HepG2 (cell line): ENCODE measurements around the gene FAF1. TPM values are rescaled to one million over a fixed set of nuclear protein-coding genes. Genes with fewer than 3 reads are reported as not detected.

Experiments used
- ARNT2 ChIP-seq: sonication (generic); formaldehyde crosslinking; IDR thresholded peaks from 2 replicates; pipeline ENCODE4 v1.8.0; 2022; ENCODE audit warnings: mild to moderate bottlenecking, low read depth, missing genetic modification reagents, moderate library complexity
- DPF2 ChIP-seq: sonication (generic); formaldehyde crosslinking; IDR thresholded peaks from 2 replicates; pipeline ENCODE4 v1.4.0; 2020; ENCODE audit warnings: mild to moderate bottlenecking, low read depth, missing genetic modification reagents, borderline replicate concordance
- ELF4 ChIP-seq: sonication (generic); formaldehyde crosslinking; IDR thresholded peaks from 2 replicates; pipeline ENCODE4 v1.5.0; 2020; ENCODE audit warnings: missing genetic modification reagents, mild to moderate bottlenecking, moderate library complexity, borderline replicate concordance
- GABPB1 ChIP-seq: IDR thresholded peaks from 2 replicates; pipeline ENCODE4 v1.6.1; 2016; ENCODE audit warnings: mild to moderate bottlenecking, missing genetic modification reagents, moderate library complexity, missing compliant biosample characterization
- GTF3A ChIP-seq: sonication (generic); formaldehyde crosslinking; conservative IDR thresholded peaks from 2 replicates; pipeline ENCODE4 v1.4.0; 2020; ENCODE audit warnings: mild to moderate bottlenecking, missing genetic modification reagents
- KLF13 ChIP-seq: sonication (generic); formaldehyde crosslinking; IDR thresholded peaks from 2 replicates; pipeline ENCODE4 v1.4.0; 2020; ENCODE audit warnings: mild to moderate bottlenecking, missing genetic modification reagents
- MAF1 ChIP-seq: sonication (generic); formaldehyde crosslinking; IDR thresholded peaks from 2 replicates; pipeline ENCODE4 v1.5.0; 2020; ENCODE audit warnings: missing genetic modification reagents, borderline replicate concordance
- MXD4 ChIP-seq: IDR thresholded peaks from 2 replicates; pipeline ENCODE4 v1.6.1; 2016; ENCODE audit warnings: mild to moderate bottlenecking, missing biosample characterization, missing genetic modification reagents
- NFKB2 ChIP-seq: sonication (generic); formaldehyde crosslinking; IDR thresholded peaks from 2 replicates; pipeline ENCODE4 v1.4.0; 2020; ENCODE audit warnings: missing genetic modification reagents, borderline replicate concordance
- NR0B2 ChIP-seq: sonication (generic); formaldehyde crosslinking; IDR thresholded peaks from 2 replicates; pipeline ENCODE4 v1.4.0; 2020; ENCODE audit warnings: mild to moderate bottlenecking, missing genetic modification reagents
- RBM22 ChIP-seq: fragments of 200-400 bp; formaldehyde crosslinking; optimal IDR thresholded peaks from 2 replicates; pipeline ENCODE3; 2017; ENCODE audit warnings: mild to moderate bottlenecking, low read length, moderate library complexity
- TGIF2 ChIP-seq: IDR thresholded peaks from 2 replicates; pipeline ENCODE4 v1.6.1; 2016; ENCODE audit warnings: control low read depth, missing compliant biosample characterization
- USF2 ChIP-seq, 2 experiments: sonication (generic) in 1 of 2; formaldehyde crosslinking in 1 of 2; IDR thresholded peaks; 2 replicates each; pipeline versions ENCODE4 v1.5.1 to v1.6.1; 2011 to 2020; ENCODE audit warnings: borderline replicate concordance in 1 of 2, low read depth in 1 of 2, low read length in 1 of 2, mild to moderate bottlenecking in 1 of 2, missing genetic modification reagents in 1 of 2, moderate library complexity in 1 of 2
- YEATS4 ChIP-seq: sonication (generic); formaldehyde crosslinking; IDR thresholded peaks from 2 replicates; pipeline ENCODE4 v1.4.0; 2020; ENCODE audit warnings: missing genetic modification reagents, borderline replicate concordance
- ZBTB42 ChIP-seq: sonication (generic); formaldehyde crosslinking; IDR thresholded peaks from 2 replicates; pipeline ENCODE4 v1.5.0; 2020; ENCODE audit warnings: mild to moderate bottlenecking, missing genetic modification reagents
- ZFP90 ChIP-seq: sonication (generic); formaldehyde crosslinking; IDR thresholded peaks from 2 replicates; pipeline ENCODE4 v1.8.0; 2022; ENCODE audit warnings: missing genetic modification reagents, mild to moderate bottlenecking, inconsistent platforms, borderline replicate concordance
- ZNF367 ChIP-seq: sonication (generic); formaldehyde crosslinking; IDR thresholded peaks from 2 replicates; pipeline ENCODE4 v1.4.0; 2020; ENCODE audit warnings: missing genetic modification reagents, borderline replicate concordance
- ZNF572 ChIP-seq: sonication (generic); formaldehyde crosslinking; IDR thresholded peaks from 2 replicates; pipeline ENCODE4 v1.5.1; 2020; ENCODE audit warnings: mild to moderate bottlenecking, missing genetic modification reagents
- ZNF747 ChIP-seq: sonication (generic); formaldehyde crosslinking; IDR thresholded peaks from 2 replicates; pipeline ENCODE4 v1.8.1; 2023; ENCODE audit warnings: missing genetic modification reagents, mild to moderate bottlenecking, borderline replicate concordance
- ZNF790 ChIP-seq: sonication (generic); formaldehyde crosslinking; IDR thresholded peaks from 2 replicates; pipeline ENCODE4 v1.8.0; 2022; ENCODE audit warnings: missing genetic modification reagents, mild to moderate bottlenecking, borderline replicate concordance
- polyA plus RNA-seq, 8 experiments: library from polyadenylated mRNA; depleted of rRNA in 3 of 8; stranded (reverse) in 7 of 8; unstranded in 1 of 8; fragments of >200 nt; fragmentation: Illumina TruSeq in 4 of 8; extraction: Trizol in 4 of 8; gene quantifications; 2 replicates each; pipeline versions ENCODE4 v1.2.1 to v1.2.3, GENCODE V29; 2011 to 2016; ENCODE audit warnings: low read depth in 4 of 8, missing spikeins in 1 of 8, mixed read lengths in 1 of 8; ENCODE audit not compliant: insufficient read depth in 1 of 8
- total RNA-seq, 5 experiments: library from RNA; depleted of rRNA; stranded (reverse); fragments of >200 nt; fragmentation: Illumina TruSeq; extraction: Trizol; gene quantifications; 2 replicates each; pipeline ENCODE4 v1.2.3, GENCODE V29; 2016; ENCODE audit warnings: low read depth in 1 of 5
- TF ChIP-seq, protein P1 (sequence below): sonication (generic); formaldehyde crosslinking; IDR thresholded peaks from 2 replicates; pipeline ENCODE4 v1.5.0; 2020; ENCODE audit warnings: mild to moderate bottlenecking, missing genetic modification reagents, moderate library complexity
- TF ChIP-seq, protein P2 (sequence below): sonication (generic); formaldehyde crosslinking; conservative IDR thresholded peaks from 2 replicates; pipeline ENCODE4 v1.4.0; 2020; ENCODE audit warnings: missing genetic modification reagents

Gene FAF1
- total and polyA plus RNA-seq, 2 of the 13 experiments (the other 11 are each of a cell fraction or from before 2014, with no cell fraction given), result 19.4 to 63.3 TPM

DNA sequence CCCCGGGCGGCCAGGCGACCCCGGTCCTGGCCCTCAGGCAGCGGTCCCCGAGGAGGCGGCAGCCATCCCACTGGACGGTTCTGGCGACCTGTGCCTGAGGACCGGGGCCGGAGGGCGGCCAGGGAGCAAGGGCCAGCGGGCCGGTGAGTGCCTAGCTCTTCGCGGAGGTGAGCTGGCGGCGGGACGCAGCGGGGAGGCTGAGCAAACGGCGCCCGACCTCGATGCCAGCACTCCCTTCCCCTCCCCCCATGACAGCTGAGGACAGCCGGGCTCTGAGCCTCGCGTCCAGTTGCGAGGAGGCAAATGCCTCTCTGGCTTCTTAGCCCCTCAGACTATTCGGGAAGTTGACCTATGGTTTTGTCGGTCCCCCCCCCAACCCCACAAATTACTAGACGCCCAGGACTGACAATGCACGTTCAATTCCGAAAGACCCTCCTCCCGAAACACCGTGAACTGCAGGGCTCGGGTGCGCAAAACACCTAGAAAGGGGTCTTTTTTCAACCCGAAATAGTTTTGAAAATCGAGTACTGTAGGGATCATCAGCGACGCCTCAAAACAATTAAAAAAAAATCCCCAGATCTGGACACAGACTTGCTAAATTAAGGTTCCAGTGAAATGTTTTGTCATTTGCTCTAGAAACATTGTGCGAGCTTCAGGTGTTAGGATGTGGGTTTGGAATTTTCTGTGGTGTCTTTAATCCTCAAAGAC lies 18.2 kb upstream of the FAF1 start (continued):
- no peak for TF ChIP-seq ELF4
- TF ChIP-seq MAF1 (CRISPR knock-in tag), result no peak
- TF ChIP-seq ARNT2 (CRISPR knock-in tag), result no peak
- TF ChIP-seq, protein P1, sequence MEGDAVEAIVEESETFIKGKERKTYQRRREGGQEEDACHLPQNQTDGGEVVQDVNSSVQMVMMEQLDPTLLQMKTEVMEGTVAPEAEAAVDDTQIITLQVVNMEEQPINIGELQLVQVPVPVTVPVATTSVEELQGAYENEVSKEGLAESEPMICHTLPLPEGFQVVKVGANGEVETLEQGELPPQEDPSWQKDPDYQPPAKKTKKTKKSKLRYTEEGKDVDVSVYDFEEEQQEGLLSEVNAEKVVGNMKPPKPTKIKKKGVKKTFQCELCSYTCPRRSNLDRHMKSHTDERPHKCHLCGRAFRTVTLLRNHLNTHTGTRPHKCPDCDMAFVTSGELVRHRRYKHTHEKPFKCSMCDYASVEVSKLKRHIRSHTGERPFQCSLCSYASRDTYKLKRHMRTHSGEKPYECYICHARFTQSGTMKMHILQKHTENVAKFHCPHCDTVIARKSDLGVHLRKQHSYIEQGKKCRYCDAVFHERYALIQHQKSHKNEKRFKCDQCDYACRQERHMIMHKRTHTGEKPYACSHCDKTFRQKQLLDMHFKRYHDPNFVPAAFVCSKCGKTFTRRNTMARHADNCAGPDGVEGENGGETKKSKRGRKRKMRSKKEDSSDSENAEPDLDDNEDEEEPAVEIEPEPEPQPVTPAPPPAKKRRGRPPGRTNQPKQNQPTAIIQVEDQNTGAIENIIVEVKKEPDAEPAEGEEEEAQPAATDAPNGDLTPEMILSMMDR (CRISPR knock-in tag), result no peak
- TF ChIP-seq GABPB1 (CRISPR knock-in tag), result peak; percentile 60; the same call in 1 of the 2 replicates
- no peak for TF ChIP-seq RBM22
- TF ChIP-seq NR0B2 (CRISPR knock-in tag), result no peak
- peak; percentile 19; the same call in 1 of the 2 replicates for TF ChIP-seq MXD4 (CRISPR knock-in tag)
- TF ChIP-seq ZNF367 (CRISPR knock-in tag), result no peak
- TF ChIP-seq TGIF2, result no peak
- no peak for TF ChIP-seq ZBTB42 (CRISPR knock-in tag)
- TF ChIP-seq, protein P2, sequence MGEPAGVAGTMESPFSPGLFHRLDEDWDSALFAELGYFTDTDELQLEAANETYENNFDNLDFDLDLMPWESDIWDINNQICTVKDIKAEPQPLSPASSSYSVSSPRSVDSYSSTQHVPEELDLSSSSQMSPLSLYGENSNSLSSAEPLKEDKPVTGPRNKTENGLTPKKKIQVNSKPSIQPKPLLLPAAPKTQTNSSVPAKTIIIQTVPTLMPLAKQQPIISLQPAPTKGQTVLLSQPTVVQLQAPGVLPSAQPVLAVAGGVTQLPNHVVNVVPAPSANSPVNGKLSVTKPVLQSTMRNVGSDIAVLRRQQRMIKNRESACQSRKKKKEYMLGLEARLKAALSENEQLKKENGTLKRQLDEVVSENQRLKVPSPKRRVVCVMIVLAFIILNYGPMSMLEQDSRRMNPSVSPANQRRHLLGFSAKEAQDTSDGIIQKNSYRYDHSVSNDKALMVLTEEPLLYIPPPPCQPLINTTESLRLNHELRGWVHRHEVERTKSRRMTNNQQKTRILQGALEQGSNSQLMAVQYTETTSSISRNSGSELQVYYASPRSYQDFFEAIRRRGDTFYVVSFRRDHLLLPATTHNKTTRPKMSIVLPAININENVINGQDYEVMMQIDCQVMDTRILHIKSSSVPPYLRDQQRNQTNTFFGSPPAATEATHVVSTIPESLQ, result no peak
- no peak for TF ChIP-seq ZNF747
- no peak; the same call in 1 of the 2 replicates for TF ChIP-seq KLF13
- no peak for TF ChIP-seq USF2 (IDR thresholded peaks at IDR 0.05; ENCODE audit: low read depth, low read length)
- TF ChIP-seq USF2 (CRISPR knock-in tag; IDR thresholded peaks at IDR 0.05; ENCODE audit: borderline replicate concordance), result 0 out of 2 replicates have a peak, but pooled peaks have one; percentile 18
- TF ChIP-seq NFKB2 (CRISPR knock-in tag), result 0 out of 2 replicates have a peak, but pooled peaks have one; percentile 18
- no peak; the same call in 1 of the 2 replicates for TF ChIP-seq ZFP90 (CRISPR knock-in tag)
- TF ChIP-seq ZNF572, result no peak
- TF ChIP-seq DPF2 (CRISPR knock-in tag), result no peak
- 0 out of 2 replicates have a peak, but pooled peaks have one; percentile 27 for TF ChIP-seq GTF3A
- no peak for TF ChIP-seq ZNF790 (CRISPR knock-in tag)
- TF ChIP-seq YEATS4 (CRISPR knock-in tag), result peak; percentile 74
